OCI-LY1 (cell line): Measurements from ENCODE around the gene CBX8.

ENCODE experiments used
- H2AFZ ChIP-seq: fragments of 200-600 bp; sonication (generic), shearing (Covaris generic); 2 replicates; pipeline ENCODE4 v1.6.0; 2014; ENCODE audit warnings: antibody characterized with exemption, mild to moderate bottlenecking, low read length
- H3F3A ChIP-seq: fragments of 200-600 bp; sonication (generic), shearing (Covaris generic); 2 replicates; pipeline ENCODE4 v1.6.0; 2014; ENCODE audit warnings: mild to moderate bottlenecking, antibody characterized with exemption, low read length, moderate library complexity; ENCODE audit not compliant: insufficient read depth
- H3K27ac ChIP-seq: fragments of 200-600 bp; sonication (generic); 2 replicates; pipeline ENCODE4 v1.5.1; 2014; ENCODE audit warnings: low read length, mixed run types, mild to moderate bottlenecking, low read depth; ENCODE audit not compliant: poor library complexity, severe bottlenecking
- H3K27me3 ChIP-seq: fragments of 200-600 bp; sonication (generic); 2 replicates; pipeline ENCODE4 v1.6.0; 2014; ENCODE audit warnings: antibody characterized with exemption, mild to moderate bottlenecking, low read length, moderate library complexity; ENCODE audit not compliant: insufficient read depth
- H3K36me3 ChIP-seq: fragments of 200-600 bp; sonication (generic); 2 replicates; pipeline ENCODE4 v1.6.1; 2014; ENCODE audit warnings: mild to moderate bottlenecking, antibody characterized with exemption, low read length, moderate library complexity, mixed read lengths; ENCODE audit not compliant: insufficient read depth
- H3K4me1 ChIP-seq: fragments of 200-600 bp; sonication (generic); 2 replicates; pipeline ENCODE4 v1.5.1; 2014; ENCODE audit warnings: mild to moderate bottlenecking, low read length, moderate library complexity; ENCODE audit not compliant: insufficient read depth, severe bottlenecking
- H3K4me2 ChIP-seq: fragments of 200-600 bp; sonication (generic), shearing (Covaris generic); 2 replicates; pipeline ENCODE4 v1.6.1; 2014; ENCODE audit warnings: low read length
- H3K4me3 ChIP-seq: fragments of 200-600 bp; sonication (generic); 2 replicates; pipeline ENCODE4 v1.5.1; 2014; ENCODE audit warnings: low read length, low read depth, mild to moderate bottlenecking, mixed read lengths; ENCODE audit not compliant: poor library complexity, severe bottlenecking
- H3K79me2 ChIP-seq: fragments of 200-600 bp; shearing (Covaris generic); 2 replicates; pipeline ENCODE4 v1.6.1; 2016; ENCODE audit warnings: mixed run types, low read length, mixed read lengths; ENCODE audit not compliant: insufficient read depth
- H3K9ac ChIP-seq: fragments of 200-600 bp; sonication (generic), shearing (Covaris generic); 2 replicates; pipeline ENCODE4 v1.6.1; 2014; ENCODE audit warnings: mild to moderate bottlenecking, low read length, mixed read lengths
- H3K9me2 ChIP-seq: fragments of 200-600 bp; sonication (generic), shearing (Covaris generic); 2 replicates; pipeline ENCODE4 v1.6.1; 2014; ENCODE audit warnings: low read depth, mild to moderate bottlenecking, low read length, mixed read lengths
- H3K9me3 ChIP-seq: fragments of 200-600 bp; shearing (Covaris generic); 2 replicates; pipeline ENCODE4 v1.6.1; 2014; ENCODE audit warnings: low read length, mixed read lengths
- H4K20me1 ChIP-seq: fragments of 200-600 bp; sonication (generic), shearing (Covaris generic); 2 replicates; pipeline ENCODE4 v1.6.0; 2016; ENCODE audit warnings: mild to moderate bottlenecking, low read length; ENCODE audit not compliant: insufficient read depth
- CTCF ChIP-seq: fragments of 200-600 bp; sonication (generic), shearing (Covaris generic); IDR thresholded peaks from 2 replicates; pipeline ENCODE4 v1.5.1; 2017; ENCODE audit warnings: mild to moderate bottlenecking, antibody characterized with exemption, low read length, moderate library complexity, mixed read lengths
- EZH2 ChIP-seq: fragments of 200-600 bp; sonication (generic), shearing (Covaris generic); IDR thresholded peaks from 2 replicates; pipeline ENCODE4 v1.8.0; 2017; ENCODE audit warnings: borderline replicate concordance, mixed run types, mild to moderate bottlenecking, antibody characterized with exemption, low read length, moderate library complexity, mixed read lengths

CBX8 gene

GRCh38 chr17:79771276-79771675, 25.6 kb downstream of the CBX8 start:
- Histone ChIP-seq H2AFZ (no peak overlapping the region), H3K9ac (no peak overlapping the region), H4K20me1 (no peaks in the 10 kb centered on the region), H3K79me2 (no peaks in the 10 kb centered on the region), H3K4me1 (no peaks in the 10 kb centered on the region), H3K9me3 (peaks cover 5% of the 10 kb centered on the region; the same call in 1 of the 2 replicates), H3K4me2 (no peak overlapping the region), H3K36me3 (no peaks in the 10 kb centered on the region; the same call in 1 of the 2 replicates), H3K4me3 (no peak overlapping the region), H3F3A (no peaks in the 10 kb centered on the region), H3K9me2 (no peaks in the 10 kb centered on the region), H3K27ac (no peak overlapping the region), H3K27me3 (peaks cover 12% of the 10 kb centered on the region; the same call in 1 of the 2 replicates)
- TF ChIP-seq CTCF, result no peak
- no peak for TF ChIP-seq EZH2

DNA sequence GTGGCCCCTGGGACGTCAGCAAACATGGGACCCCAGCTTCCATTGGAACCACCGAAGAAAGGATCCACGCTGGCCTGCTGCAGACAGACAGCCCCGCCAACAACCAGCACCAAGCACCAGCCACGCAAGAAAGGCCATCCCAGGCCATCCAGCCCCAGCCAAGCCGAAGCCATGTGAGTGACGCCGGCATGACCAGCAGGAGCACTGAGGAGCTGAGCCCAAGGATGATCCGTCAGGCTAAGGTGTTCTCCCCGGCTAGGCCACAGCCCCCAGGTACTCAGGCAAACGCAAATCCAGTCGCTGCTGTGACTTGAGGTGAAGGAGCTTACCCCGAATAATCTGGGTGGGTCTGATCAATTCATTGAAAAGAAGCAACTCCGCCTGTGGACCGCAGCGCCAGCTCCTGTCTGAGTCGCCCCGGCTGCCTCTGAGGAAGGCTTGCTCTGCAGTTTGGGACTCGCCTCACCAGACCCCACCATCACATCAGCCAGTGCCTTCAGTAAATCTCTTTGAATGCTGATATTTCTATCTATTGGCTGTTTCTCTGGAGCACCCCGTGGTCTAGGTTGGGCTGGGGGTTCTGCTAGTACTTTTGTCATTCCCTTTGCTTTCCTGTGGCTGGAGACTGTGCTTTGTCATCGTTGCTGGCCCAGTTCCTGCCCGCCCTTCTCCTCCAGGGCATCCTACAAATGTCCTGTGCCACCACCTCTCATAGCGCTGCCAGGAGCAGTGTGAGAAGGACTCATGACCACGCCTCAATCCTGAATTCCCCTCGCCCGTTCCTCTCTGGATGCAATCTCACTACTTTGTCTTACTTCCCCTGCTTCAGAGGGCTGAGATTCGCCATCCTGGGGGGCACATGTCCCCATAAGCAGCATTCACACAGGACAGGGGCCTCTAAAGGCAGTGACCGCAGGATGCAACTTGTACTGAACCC, 27.0 kb downstream of the CBX8 start:
- no peak overlapping the region for H3K4me2 ChIP-seq

GRCh38 chr17:79765708-79766107, 31.2 kb downstream of the CBX8 start:
- TF ChIP-seq EZH2 (no peak), CTCF (no peak)
- Histone ChIP-seq H3K4me1 (no peaks in the 10 kb centered on the region), H3K27ac (no peak overlapping the region), H3K9me2 (no peaks in the 10 kb centered on the region), H2AFZ (no peak overlapping the region), H3K79me2 (no peaks in the 10 kb centered on the region), H3K27me3 (peaks cover 10% of the 10 kb centered on the region; the same call in 1 of the 2 replicates), H3K9ac (no peak overlapping the region), H4K20me1 (no peaks in the 10 kb centered on the region), H3K36me3 (no peaks in the 10 kb centered on the region; the same call in 1 of the 2 replicates), H3F3A (no peaks in the 10 kb centered on the region), H3K4me3 (no peak overlapping the region), H3K4me2 (no peak overlapping the region), H3K9me3 (peaks cover 5% of the 10 kb centered on the region; the same call in 1 of the 2 replicates)

More for the DNA sequence above, 27.0 kb downstream of the CBX8 start:
- H3K36me3 ChIP-seq, result no peaks in the 10 kb centered on the region; the same call in 1 of the 2 replicates
- H3K9me2 ChIP-seq, result no peaks in the 10 kb centered on the region
- H3K9ac ChIP-seq, result no peak overlapping the region
- H3K79me2 ChIP-seq, result no peaks in the 10 kb centered on the region
- H3K27me3 ChIP-seq, result peaks cover 12% of the 10 kb centered on the region; the same call in 1 of the 2 replicates
- no peak overlapping the region for H3K4me3 ChIP-seq
- no peaks in the 10 kb centered on the region for H4K20me1 ChIP-seq
- no peak for TF ChIP-seq EZH2
- H2AFZ ChIP-seq, result no peak overlapping the region
- H3F3A ChIP-seq, result no peaks in the 10 kb centered on the region
- H3K9me3 ChIP-seq, result peaks cover 5% of the 10 kb centered on the region; the same call in 1 of the 2 replicates
- no peaks in the 10 kb centered on the region for H3K4me1 ChIP-seq
- H3K27ac ChIP-seq, result no peak overlapping the region
